Activated CD4-positive, alpha-beta T cell treated with anti-CD3 and anti-CD28 coated beads, Interleukin-2, amount 10 ng/mL, durations not matched to agents 24 days and 14 days (primary cell): ENCODE data around the gene SECTM1. TPM values are rescaled to one million over a fixed set of nuclear protein-coding genes. Genes with fewer than 3 reads are reported as not detected.
"Not testable (repeated sequence)": the region's sequence is repeated elsewhere in the genome, so short reads cannot be mapped to it uniquely, and the experiment has no call there.

ENCODE experiments used
- DNase-seq: peaks from one replicate; pipeline ENCODE4 v3.0.0; 2022
- H3K27ac Mint-ChIP-seq: one replicate; pipeline ENCODE4 v1.8.0; 2022; ENCODE audit warnings: mild to moderate bottlenecking, mixed read lengths
- H3K27me3 Mint-ChIP-seq: one replicate; pipeline ENCODE4 v1.8.0; 2022; ENCODE audit warnings: mixed read lengths
- H3K36me3 Mint-ChIP-seq: one replicate; pipeline ENCODE4 v1.8.0; 2022; ENCODE audit warnings: low read depth, mild to moderate bottlenecking, mixed read lengths
- H3K4me1 Mint-ChIP-seq: one replicate; pipeline ENCODE4 v1.8.0; 2021; ENCODE audit warnings: mixed read lengths
- H3K4me3 Mint-ChIP-seq: one replicate; pipeline ENCODE4 v1.8.0; 2022; ENCODE audit warnings: mild to moderate bottlenecking, moderate library complexity, mixed read lengths
- H3K9me3 Mint-ChIP-seq: one replicate; pipeline ENCODE4 v1.8.0; 2021; ENCODE audit warnings: mixed read lengths
- intact Hi-C: fragments of 100-400 bp; cut with micrococcal nuclease; formaldehyde crosslinking; loops from one replicate; pipeline ENCODE4 v1.15.1; 2023
- total RNA-seq: library from RNA; stranded (reverse); gene quantifications from 2 replicates; pipeline ENCODE4 v1.2.3, GENCODE V29; 2022

Gene SECTM1
- total RNA-seq, 1 donor from 2014 or later, result 4.6 TPM

DNA sequence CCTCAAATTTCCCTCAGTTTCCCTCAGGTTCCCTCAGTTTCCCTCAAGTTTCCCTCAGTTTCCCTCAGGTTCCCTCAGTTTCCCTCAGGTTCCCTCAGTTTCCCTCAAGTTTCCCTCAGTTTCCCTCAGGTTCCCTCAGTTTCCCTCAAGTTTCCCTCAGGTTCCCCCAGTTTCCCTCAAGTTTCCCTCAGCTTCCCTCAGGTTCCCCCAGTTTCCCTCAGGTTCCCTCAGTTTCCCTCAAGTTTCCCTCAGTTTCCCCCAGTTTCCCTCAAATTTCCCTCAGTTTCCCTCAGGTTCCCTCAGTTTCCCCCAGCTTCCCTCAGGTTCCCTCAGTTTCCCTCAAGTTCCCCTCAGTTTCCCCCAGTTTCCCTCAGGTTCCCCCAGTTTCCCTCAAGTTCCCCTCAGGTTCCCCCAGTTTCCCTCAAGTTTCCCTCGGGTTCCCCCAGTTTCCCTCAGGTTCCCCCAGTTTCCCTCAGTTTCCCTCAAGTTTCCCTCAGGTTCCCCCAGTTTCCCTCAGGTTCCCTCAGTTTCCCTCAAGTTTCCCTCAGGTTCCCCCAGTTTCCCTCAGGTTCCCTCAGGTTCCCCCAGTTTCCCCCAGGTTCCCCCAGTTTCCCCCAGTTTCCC, 26.0 kb upstream of the SECTM1 start:
- H3K4me3 Mint-ChIP-seq, H3K36me3 Mint-ChIP-seq, H3K27ac Mint-ChIP-seq, DNase-seq, H3K9me3 Mint-ChIP-seq, H3K4me1 Mint-ChIP-seq, intact Hi-C loops: not testable (repeated sequence)
- H3K27me3 Mint-ChIP-seq, result peaks cover 19% of the 10 kb centered on the region

GRCh38 chr17:82358465-82359350, 25.1 kb upstream of the SECTM1 start, which contains the start of gene TEX19:
TSS of gene TEX19 (plus strand) at chr17:82359247. CDS start at chr17:82362151, 2,904 bp downstream.
- Mint-ChIP-seq H3K27me3 (peaks cover 19% of the 10 kb centered on the region), H3K4me3 (peak within 1 kb of the TSS; percentile 20), H3K27ac (peak within 1 kb of the TSS; percentile 69), H3K9me3 (peaks cover 6% of the 10 kb centered on the region), H3K4me1 (peaks cover 7% of the 10 kb centered on the region), H3K36me3 (no peaks in the 10 kb centered on the region)
- intact Hi-C loops, result no loop called here
- DNase-seq, result peak; percentile 67

DNA sequence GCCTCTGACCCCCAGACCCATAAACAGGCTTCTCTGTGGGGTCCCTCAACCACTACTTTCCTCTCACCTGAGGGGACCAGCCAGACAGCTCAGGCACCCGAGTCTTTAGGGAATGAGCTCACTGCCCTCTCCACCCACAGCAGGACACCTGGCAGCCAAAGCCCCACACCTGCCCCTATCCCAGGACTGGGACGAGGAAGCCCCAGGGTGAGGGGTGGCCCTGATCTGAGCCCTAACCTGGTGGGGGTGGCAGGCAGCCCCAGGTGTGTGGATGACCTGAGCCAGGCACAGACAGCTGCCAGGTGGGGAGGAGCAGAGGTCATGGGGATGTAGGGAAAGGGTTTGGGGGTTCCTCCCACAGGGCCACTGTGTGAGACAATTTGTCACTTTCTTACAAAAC, 23.8 kb upstream of the SECTM1 start:
- no peak overlapping the region for H3K27ac Mint-ChIP-seq
- H3K4me3 Mint-ChIP-seq, result no peak overlapping the region
- peaks cover 6% of the 10 kb centered on the region for H3K9me3 Mint-ChIP-seq
- H3K27me3 Mint-ChIP-seq, result peaks cover 16% of the 10 kb centered on the region
- no peaks in the 10 kb centered on the region for H3K36me3 Mint-ChIP-seq
- peaks cover 7% of the 10 kb centered on the region for H3K4me1 Mint-ChIP-seq
- intact Hi-C loops, result no loop called here
- no peak for DNase-seq

GRCh38 chr17:82356845-82357355, 23.3 kb upstream of the SECTM1 start:
- no peak for DNase-seq
- Mint-ChIP-seq H3K4me1 (peaks cover 7% of the 10 kb centered on the region), H3K4me3 (no peak overlapping the region), H3K9me3 (peaks cover 6% of the 10 kb centered on the region), H3K36me3 (no peaks in the 10 kb centered on the region), H3K27me3 (peaks cover 14% of the 10 kb centered on the region), H3K27ac (no peak overlapping the region)
- intact Hi-C loops, result no loop called here

DNA sequence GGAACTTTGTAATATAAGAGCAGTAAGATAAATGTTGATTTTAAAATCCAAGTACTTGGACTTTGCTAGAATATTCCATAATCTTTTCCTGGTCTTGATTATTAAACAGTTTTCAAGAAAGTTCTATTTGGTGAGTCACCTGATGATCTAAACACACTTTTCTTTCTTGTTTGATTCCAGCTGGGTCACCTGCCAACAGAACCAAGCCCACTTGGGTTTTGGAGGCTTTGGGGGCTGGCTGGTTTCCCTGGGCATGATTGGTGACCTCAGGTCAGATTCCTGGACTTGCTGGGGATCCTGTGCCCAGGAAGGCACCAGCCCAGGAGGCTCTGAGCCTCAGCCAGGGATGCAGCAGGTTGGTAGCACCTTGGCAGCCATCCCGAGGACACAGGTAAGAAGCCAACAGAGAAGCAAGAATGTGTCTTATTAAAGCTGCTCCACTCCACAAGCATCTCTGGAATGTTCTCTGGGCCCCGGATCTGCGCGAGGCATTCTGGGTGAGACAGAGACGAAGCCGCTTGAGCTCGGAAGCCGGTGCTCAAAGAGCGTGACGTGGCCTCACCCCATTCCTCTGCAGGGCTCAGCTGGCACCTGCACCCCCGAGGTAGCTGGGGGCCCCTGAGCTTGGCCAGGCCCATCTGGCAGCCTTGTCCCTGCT, 22.3 kb upstream of the SECTM1 start:
- no peak overlapping the region for H3K27ac Mint-ChIP-seq
- no peaks in the 10 kb centered on the region for H3K36me3 Mint-ChIP-seq
- no peak for DNase-seq
- intact Hi-C loops, result no loop called here
- peaks cover 9% of the 10 kb centered on the region for H3K4me1 Mint-ChIP-seq
- peaks cover 12% of the 10 kb centered on the region for H3K27me3 Mint-ChIP-seq
- no peak overlapping the region for H3K4me3 Mint-ChIP-seq
- H3K9me3 Mint-ChIP-seq, result peaks cover 6% of the 10 kb centered on the region

- Mint-ChIP-seq H3K27ac (no peak overlapping the region), H3K9me3 (peaks cover 6% of the 10 kb centered on the region)
Observed at GRCh38 chr17:82354804-82355308, 21.3 kb upstream of the SECTM1 start.

GRCh38 chr17:82353484-82353883, 19.9 kb upstream of the SECTM1 start:
- H3K4me3 Mint-ChIP-seq, result no peak overlapping the region
- peaks cover 3% of the 10 kb centered on the region for H3K9me3 Mint-ChIP-seq
- intact Hi-C loops, result loop anchor here (5.0 kb wide), 1 partner anchor 199 kb away; no protein-coding TSS in a partner anchor
- H3K36me3 Mint-ChIP-seq, result no peaks in the 10 kb centered on the region
- peaks cover 6% of the 10 kb centered on the region for H3K4me1 Mint-ChIP-seq
- peaks cover 9% of the 10 kb centered on the region for H3K27me3 Mint-ChIP-seq
- no peak for DNase-seq
- H3K27ac Mint-ChIP-seq, result no peak overlapping the region

More at GRCh38 chr17:82354804-82355308, 21.3 kb upstream of the SECTM1 start:
- peaks cover 12% of the 10 kb centered on the region for H3K27me3 Mint-ChIP-seq
- H3K36me3 Mint-ChIP-seq, result no peaks in the 10 kb centered on the region
- H3K4me3 Mint-ChIP-seq, result no peak overlapping the region
- H3K4me1 Mint-ChIP-seq, result peaks cover 9% of the 10 kb centered on the region
- intact Hi-C loops, result loop anchor here (5.0 kb wide), 1 partner anchor 197 kb away; no protein-coding TSS in a partner anchor
- no peak for DNase-seq

- intact Hi-C loops, result loop anchor here (1.0 to 5.0 kb wide), 2 partner anchors 62 to 200 kb away; no protein-coding TSS in a partner anchor
- Mint-ChIP-seq H3K4me3 (no peak overlapping the region), H3K27ac (no peak overlapping the region), H3K36me3 (no peaks in the 10 kb centered on the region), H3K27me3 (peaks cover 3% of the 10 kb centered on the region), H3K9me3 (no peaks in the 10 kb centered on the region), H3K4me1 (peaks cover 2% of the 10 kb centered on the region)
- peak; percentile 94 for DNase-seq
Observed at GRCh38 chr17:82351713-82352488, 18.3 kb upstream of the SECTM1 start.

DNA sequence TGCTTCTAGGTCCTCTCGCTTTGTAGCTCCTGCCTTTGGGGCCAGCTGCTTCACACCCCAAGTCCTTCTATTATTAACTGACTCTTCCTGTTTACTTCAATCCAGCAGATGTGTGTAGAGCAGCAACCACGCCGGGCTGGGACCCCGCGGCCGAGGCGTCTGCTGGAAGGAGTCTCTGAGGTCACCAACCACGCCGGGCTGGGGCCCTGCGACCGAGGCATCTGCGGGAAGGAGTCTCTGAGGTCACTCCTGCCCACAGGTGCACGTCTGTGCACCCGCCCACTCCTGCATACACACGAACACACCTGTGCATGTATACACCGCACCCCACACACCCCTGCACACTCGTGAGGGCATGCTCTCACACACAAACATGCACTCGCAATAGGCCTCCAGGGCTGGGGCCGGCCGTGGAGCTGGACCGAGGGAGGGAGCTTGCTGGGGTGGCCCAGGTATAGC, 17.7 kb upstream of the SECTM1 start:
- no peak overlapping the region for H3K27ac Mint-ChIP-seq
- no peaks in the 10 kb centered on the region for H3K9me3 Mint-ChIP-seq

GRCh38 chr17:82350182-82351030, 16.8 kb upstream of the SECTM1 start:
- intact Hi-C loops, result loop anchor here (5.0 kb wide), 1 partner anchor 202 kb away; no protein-coding TSS in a partner anchor
- Mint-ChIP-seq H3K4me1 (peaks cover 7% of the 10 kb centered on the region), H3K4me3 (no peak overlapping the region), H3K36me3 (no peaks in the 10 kb centered on the region), H3K9me3 (no peaks in the 10 kb centered on the region), H3K27ac (no peak overlapping the region), H3K27me3 (peaks cover 7% of the 10 kb centered on the region)
- DNase-seq, result peak; percentile 83

More for the DNA sequence above, 17.7 kb upstream of the SECTM1 start:
- Mint-ChIP-seq H3K27me3 (peaks cover 6% of the 10 kb centered on the region), H3K4me3 (no peak overlapping the region), H3K4me1 (peaks cover 7% of the 10 kb centered on the region), H3K36me3 (no peaks in the 10 kb centered on the region)
- intact Hi-C loops, result loop anchor here (5.0 kb wide), 1 partner anchor 201 kb away; no protein-coding TSS in a partner anchor
- no peak for DNase-seq

DNA sequence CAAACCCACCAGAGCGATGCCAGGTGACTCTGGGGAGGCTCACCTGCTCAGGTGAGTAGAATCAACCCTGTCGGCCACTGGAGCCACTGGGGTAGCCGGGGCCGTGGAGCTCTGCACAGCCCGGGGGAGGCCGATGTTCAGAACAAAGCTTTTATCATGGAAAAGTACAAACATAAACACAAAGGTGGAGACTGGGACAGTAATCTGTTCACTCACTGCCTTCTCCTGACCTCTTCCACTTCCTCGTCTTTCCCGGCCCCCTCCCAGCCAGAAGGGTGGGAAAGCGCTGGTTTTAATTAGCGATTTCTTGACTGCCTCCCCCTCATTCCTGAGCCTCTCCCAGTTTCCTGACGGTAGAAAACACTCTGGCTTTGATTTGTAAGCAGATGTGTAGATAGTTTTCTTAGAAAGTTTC, 15.7 kb upstream of the SECTM1 start:
- Mint-ChIP-seq H3K27ac (no peak overlapping the region), H3K4me3 (no peak overlapping the region), H3K36me3 (no peaks in the 10 kb centered on the region), H3K27me3 (peaks cover 5% of the 10 kb centered on the region), H3K9me3 (no peaks in the 10 kb centered on the region), H3K4me1 (peaks cover 7% of the 10 kb centered on the region)
- no peak for DNase-seq
- intact Hi-C loops, result no loop called here

- H3K4me1 Mint-ChIP-seq, result peaks cover 7% of the 10 kb centered on the region
- no peak for DNase-seq
- intact Hi-C loops, result no loop called here
- H3K4me3 Mint-ChIP-seq, result no peak overlapping the region
- no peaks in the 10 kb centered on the region for H3K36me3 Mint-ChIP-seq
- H3K9me3 Mint-ChIP-seq, result no peaks in the 10 kb centered on the region
- peaks cover 5% of the 10 kb centered on the region for H3K27me3 Mint-ChIP-seq
- H3K27ac Mint-ChIP-seq, result no peak overlapping the region
Observed at GRCh38 chr17:82348866-82349265, 15.3 kb upstream of the SECTM1 start.
